Spleen (tissue), 11 donors: ENCODE data around the gene STXBP5. TPM values are rescaled to one million over a fixed set of nuclear protein-coding genes. Genes with fewer than 3 reads are reported as not detected.

Source experiments
- DNase-seq: peaks from one replicate; pipeline ENCODE4 v3.0.0-alpha.2; 2020
- H3K27ac ChIP-seq, 8 donors: fragments of 200-600 bp; sonication (generic) in 7 of 8; 1 replicate in 4 of 8; 2 replicates in 4 of 8; pipeline versions ENCODE4 v1.5.0 to v1.8.0; 2016 to 2021; ENCODE audit warnings: inconsistent platforms in 4 of 8, mild to moderate bottlenecking in 4 of 8, moderate library complexity in 1 of 8
- H3K27me3 ChIP-seq, 7 donors: fragments of 200-600 bp; sonication (generic) in 6 of 7; replicated peaks in 1 of 7; 1 replicate in 4 of 7; 2 replicates in 3 of 7; pipeline versions ENCODE4 v1.5.0 to v1.8.0; 2016 to 2021; ENCODE audit warnings: inconsistent platforms in 3 of 7, mild to moderate bottlenecking in 1 of 7
- H3K36me3 ChIP-seq, 6 donors: fragments of 200-600 bp; sonication (generic) in 5 of 6; 1 replicate in 4 of 6; 2 replicates in 2 of 6; pipeline versions ENCODE4 v1.5.0 to v1.8.0; 2016 to 2021; ENCODE audit warnings: inconsistent platforms in 2 of 6
- H3K4me1 ChIP-seq, 6 donors: fragments of 200-600 bp; sonication (generic) in 5 of 6; 1 replicate in 3 of 6; 2 replicates in 3 of 6; pipeline versions ENCODE4 v1.5.0 to v1.8.0; 2016 to 2021; ENCODE audit warnings: inconsistent platforms in 3 of 6
- H3K4me3 ChIP-seq, 8 donors: fragments of 200-600 bp; sonication (generic) in 7 of 8; 1 replicate in 4 of 8; 2 replicates in 4 of 8; pipeline versions ENCODE4 v1.5.0 to v1.8.0; 2016 to 2021; ENCODE audit warnings: inconsistent platforms in 4 of 8, mild to moderate bottlenecking in 4 of 8, moderate library complexity in 2 of 8
- H3K9me3 ChIP-seq, 8 donors: fragments of 200-600 bp; sonication (generic) in 7 of 8; 1 replicate in 4 of 8; 2 replicates in 4 of 8; pipeline versions ENCODE4 v1.5.0 to v1.8.0; 2016 to 2021; ENCODE audit warnings: inconsistent platforms in 4 of 8
- POLR2A ChIP-seq, 3 donors: fragments of 450-650 bp; IDR thresholded peaks; one replicate each; pipeline ENCODE4 v1.5.1; 2017; ENCODE audit warnings: antibody characterized with exemption in 3 of 3, mild to moderate bottlenecking in 1 of 3
- POLR2AphosphoS5 ChIP-seq, 3 donors: sonication (generic); formaldehyde crosslinking; IDR thresholded peaks; one replicate each; pipeline ENCODE4 v1.5.1; 2017; ENCODE audit warnings: antibody characterized with exemption in 3 of 3
- WGBS, 5 donors: extraction: QIAGEN DNeasy Blood & Tissue Kit in 3 of 5; methylation state at CpG; one replicate each; pipeline versions ENCODE4 v1.1.5 to v1.1.7; 2013 to 2018; 5-methylcytosine and 5-hydroxymethylcytosine counted together
- intact Hi-C: fragments of 100-400 bp; cut with DNase I; formaldehyde crosslinking; loops from one replicate; pipeline ENCODE4 v1.15.0; 2023; ENCODE audit warnings: low total_unique reads
- polyA plus RNA-seq, 3 donors: library from polyadenylated mRNA; stranded (reverse); fragments of 200-250 nt; gene quantifications; one replicate each; pipeline ENCODE4 v1.2.1, GENCODE V29; 2013
- total RNA-seq, 7 donors: library from RNA; depleted of rRNA in 3 of 7; stranded (reverse); fragments of >200 nt in 3 of 7; fragmentation: NEBNext Ultra II Directional in 4 of 7; extraction: Animal tissue kit (Norgen Biotek cat#: 25700) in 4 of 7; gene quantifications; one replicate each; pipeline versions ENCODE4 v1.1.0 to v1.2.1, GENCODE V29; 2016 to 2021
- TF ChIP-seq, protein P1 (sequence below), 11 experiments: fragments of 200-600 bp in 7 of 11; fragments of 450-650 bp in 4 of 11; sonication (generic) in 4 of 11; IDR thresholded peaks in 8 of 11; conservative IDR thresholded peaks in 3 of 11; 1 replicate in 7 of 11; 2 replicates in 4 of 11; pipeline versions ENCODE4 v1.4.0 to v1.8.0; 2016 to 2021; ENCODE audit warnings: antibody characterized with exemption in 11 of 11, inconsistent platforms in 4 of 11, mild to moderate bottlenecking in 1 of 11
- donor health status: healthy with polysubstance abuse.
- donor health status: DM: no; HTN: no; CAD: no; lungs with moderate emphysema.
- donor health status: DM: no; HTN: no; CAD: no.
- donor health status: Bipolar disorder and iron deficiency.
- donor health status: healthy.
- donor health status: DM: no; HTN: no; CAD: no.
- donor health status: DM: yes; HTN: yes; CAD: no.

The STXBP5 gene
- total and polyA plus RNA-seq, 10 donors: 6.5 to 51.1 (median 32.3) TPM

DNA sequence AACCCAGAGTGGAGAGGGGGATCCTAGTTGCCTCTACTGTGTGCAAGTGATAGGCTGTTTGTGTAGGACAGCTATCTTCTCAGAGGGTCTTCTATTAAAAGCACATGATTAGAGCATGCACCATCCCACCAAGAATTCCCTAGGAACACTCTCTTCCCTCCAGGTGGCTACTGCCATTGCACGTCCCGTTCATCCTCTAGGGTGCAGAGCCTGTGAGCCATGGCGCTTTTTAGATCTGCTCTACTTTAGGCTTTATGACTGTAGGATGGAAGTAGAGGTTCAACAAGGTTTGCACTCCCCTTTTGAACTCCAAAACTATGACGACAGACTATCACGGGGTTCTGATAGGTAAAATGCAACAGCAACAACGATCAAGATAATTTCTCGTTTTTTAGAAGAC, 213.7 kb downstream of the STXBP5 start:
- TF ChIP-seq POLR2A (IDR thresholded peaks at IDR 0.05): no peak
- no peak for TF ChIP-seq POLR2AphosphoS5 (IDR thresholded peaks at IDR 0.05)
- DNase-seq: no peak
- Histone ChIP-seq H3K9me3 (peaks cover 0 to 8% (median 0%) of the 10 kb centered on the region in 8 donors), H3K4me1 (no peaks in the 10 kb centered on the region), H3K36me3 (no peaks in the 10 kb centered on the region), H3K27ac (no peak overlapping the region), H3K27me3 (no peaks in the 10 kb centered on the region), H3K4me3 (no peak overlapping the region)
- 92 to 96% (median 93%) methylated on average over 7 of the region's 7 CpGs for WGBS, 5 donors
- intact Hi-C loops: no loop called here

DNA sequence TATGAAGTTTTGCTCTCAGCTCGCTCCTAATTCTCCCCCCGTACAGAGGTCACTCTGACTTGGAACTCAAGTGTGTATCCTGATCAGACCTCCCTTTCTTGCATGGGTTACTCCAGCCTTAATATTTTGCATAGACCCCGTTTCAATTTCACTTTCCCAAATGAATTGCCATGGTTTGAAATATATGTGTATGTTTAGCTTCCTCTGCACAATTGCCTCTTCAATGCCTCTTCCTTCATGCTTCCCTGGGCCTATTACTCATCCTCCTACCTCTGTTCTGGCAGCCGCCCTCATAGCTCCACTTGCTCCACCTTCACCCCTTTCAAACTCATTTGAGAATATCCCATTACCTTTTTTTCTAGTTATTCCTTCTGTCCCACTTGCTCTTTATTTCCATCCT, 214.3 kb downstream of the STXBP5 start:
- Histone ChIP-seq H3K4me1 (no peaks in the 10 kb centered on the region), H3K27me3 (no peaks in the 10 kb centered on the region), H3K36me3 (no peaks in the 10 kb centered on the region), H3K27ac (no peak overlapping the region), H3K4me3 (no peak overlapping the region), H3K9me3 (peaks cover 0 to 14% (median 0%) of the 10 kb centered on the region in 8 donors)
- TF ChIP-seq, protein P1, sequence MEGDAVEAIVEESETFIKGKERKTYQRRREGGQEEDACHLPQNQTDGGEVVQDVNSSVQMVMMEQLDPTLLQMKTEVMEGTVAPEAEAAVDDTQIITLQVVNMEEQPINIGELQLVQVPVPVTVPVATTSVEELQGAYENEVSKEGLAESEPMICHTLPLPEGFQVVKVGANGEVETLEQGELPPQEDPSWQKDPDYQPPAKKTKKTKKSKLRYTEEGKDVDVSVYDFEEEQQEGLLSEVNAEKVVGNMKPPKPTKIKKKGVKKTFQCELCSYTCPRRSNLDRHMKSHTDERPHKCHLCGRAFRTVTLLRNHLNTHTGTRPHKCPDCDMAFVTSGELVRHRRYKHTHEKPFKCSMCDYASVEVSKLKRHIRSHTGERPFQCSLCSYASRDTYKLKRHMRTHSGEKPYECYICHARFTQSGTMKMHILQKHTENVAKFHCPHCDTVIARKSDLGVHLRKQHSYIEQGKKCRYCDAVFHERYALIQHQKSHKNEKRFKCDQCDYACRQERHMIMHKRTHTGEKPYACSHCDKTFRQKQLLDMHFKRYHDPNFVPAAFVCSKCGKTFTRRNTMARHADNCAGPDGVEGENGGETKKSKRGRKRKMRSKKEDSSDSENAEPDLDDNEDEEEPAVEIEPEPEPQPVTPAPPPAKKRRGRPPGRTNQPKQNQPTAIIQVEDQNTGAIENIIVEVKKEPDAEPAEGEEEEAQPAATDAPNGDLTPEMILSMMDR (IDR thresholded peaks at IDR 0.05 in 8 of 11, conservative IDR thresholded peaks at IDR 0.05 in 3 of 11): no peak
- TF ChIP-seq POLR2AphosphoS5 (IDR thresholded peaks at IDR 0.05) (no peak), POLR2A (IDR thresholded peaks at IDR 0.05) (no peak)
- intact Hi-C loops: no loop called here
- no peak for DNase-seq
- WGBS, 5 donors: 68 to 82% (median 76%) methylated on average over 4 of the region's 4 CpGs

DNA sequence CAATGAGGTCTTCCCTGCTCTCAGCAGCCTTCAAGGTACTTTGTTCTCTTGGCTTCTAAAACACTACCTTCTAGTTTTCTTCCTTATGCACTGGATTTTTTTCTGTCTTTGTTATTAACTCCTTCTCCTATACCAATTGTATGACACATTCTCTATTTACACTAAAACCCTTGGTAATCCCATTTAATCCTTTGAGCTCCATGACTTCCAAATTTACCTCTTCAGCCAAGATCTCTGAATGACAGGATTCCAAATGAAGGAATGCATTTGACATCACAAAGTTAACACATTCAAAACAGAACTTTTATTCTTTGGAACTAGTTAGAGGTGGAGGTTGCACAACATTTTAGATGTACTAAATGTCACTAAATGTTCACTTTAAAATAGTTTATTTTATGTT, 217.7 kb downstream of the STXBP5 start:
- H3K9me3 ChIP-seq: peaks cover 0 to 24% (median 5%) of the 10 kb centered on the region in 8 donors
- H3K36me3 ChIP-seq: no peaks in the 10 kb centered on the region
- TF ChIP-seq, protein P1 (IDR thresholded peaks at IDR 0.05 in 8 of 11, conservative IDR thresholded peaks at IDR 0.05 in 3 of 11): no peak
- TF ChIP-seq POLR2AphosphoS5 (IDR thresholded peaks at IDR 0.05) (no peak), POLR2A (IDR thresholded peaks at IDR 0.05) (no peak)
- H3K27ac ChIP-seq: no peak overlapping the region
- DNase-seq: no peak
- H3K4me1 ChIP-seq: no peaks in the 10 kb centered on the region
- H3K4me3 ChIP-seq: no peak overlapping the region
- intact Hi-C loops: no loop called here
- no peaks in the 10 kb centered on the region for H3K27me3 ChIP-seq

DNA sequence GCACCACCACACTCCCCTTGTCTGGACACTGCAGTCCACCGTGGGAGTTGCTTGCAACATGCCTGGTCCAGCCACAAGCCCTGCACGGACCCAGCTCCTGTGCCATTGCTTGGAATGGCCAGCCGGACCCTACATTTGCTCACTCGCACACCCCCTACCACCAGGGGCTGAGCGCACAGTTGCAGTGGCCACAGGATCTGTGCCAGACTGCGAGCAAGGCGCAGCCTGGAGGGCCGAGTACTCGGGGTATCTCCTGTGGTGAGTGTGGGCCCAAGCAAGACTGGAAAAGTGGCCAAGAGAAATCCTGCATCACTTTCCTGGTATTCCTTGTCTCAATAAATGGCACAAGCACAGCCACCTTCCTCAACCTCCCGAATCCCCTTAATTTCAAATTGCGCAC, 218.9 kb downstream of the STXBP5 start:
- no peak for TF ChIP-seq POLR2AphosphoS5 (IDR thresholded peaks at IDR 0.05)
- TF ChIP-seq, protein P1 (IDR thresholded peaks at IDR 0.05 in 8 of 11, conservative IDR thresholded peaks at IDR 0.05 in 3 of 11): no peak
- 86 to 96% (median 94%) methylated on average over 10 to 11 of the region's 11 CpGs for WGBS, 5 donors
- H3K9me3 ChIP-seq: peaks cover 0 to 24% (median 5%) of the 10 kb centered on the region in 8 donors
- DNase-seq: no peak
- no peaks in the 10 kb centered on the region for H3K27me3 ChIP-seq
- H3K4me1 ChIP-seq: no peaks in the 10 kb centered on the region
- intact Hi-C loops: no loop called here
- no peak overlapping the region for H3K27ac ChIP-seq
- H3K36me3 ChIP-seq: no peaks in the 10 kb centered on the region
- H3K4me3 ChIP-seq: no peak overlapping the region

DNA sequence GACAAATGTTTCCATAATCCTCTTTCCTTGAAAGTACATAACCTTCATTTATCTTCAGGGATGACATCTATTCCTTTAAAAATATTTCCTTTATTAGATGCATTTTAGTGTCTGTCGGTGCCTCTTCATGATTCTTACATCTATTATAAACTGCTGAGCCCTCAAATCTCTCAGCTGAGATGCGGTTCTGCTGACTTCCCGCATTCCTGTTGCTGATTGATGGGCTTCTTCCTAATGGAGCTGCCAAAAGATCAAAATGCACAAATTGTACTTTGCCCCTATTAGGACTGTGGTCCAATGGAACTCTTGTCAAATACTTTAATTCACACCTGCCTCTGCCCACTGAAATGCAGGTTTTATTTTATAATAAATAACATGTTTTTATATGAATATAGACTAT, 225.6 kb downstream of the STXBP5 start:
- Histone ChIP-seq H3K4me3 (no peak overlapping the region), H3K27me3 (no peaks in the 10 kb centered on the region), H3K4me1 (peaks cover 0 to 3% (median 0%) of the 10 kb centered on the region in 6 donors), H3K9me3 (peaks cover 0 to 8% (median 2%) of the 10 kb centered on the region in 8 donors), H3K27ac (no peak overlapping the region), H3K36me3 (no peaks in the 10 kb centered on the region)
- DNase-seq: no peak
- TF ChIP-seq, protein P1 (IDR thresholded peaks at IDR 0.05 in 8 of 11, conservative IDR thresholded peaks at IDR 0.05 in 3 of 11): no peak
- TF ChIP-seq POLR2A (IDR thresholded peaks at IDR 0.05) (no peak), POLR2AphosphoS5 (IDR thresholded peaks at IDR 0.05) (no peak)
- intact Hi-C loops: no loop called here
- 63 to 79% (median 68%) methylated on average over 3 of the region's 3 CpGs for WGBS, 5 donors
